Heart right ventricle (tissue), 16 donors: Measurements from ENCODE around the gene MPV17L2. TPM values are rescaled to one million over a fixed set of nuclear protein-coding genes. Genes with fewer than 3 reads are reported as not detected.

Experiments
- ATAC-seq, 8 donors: fragments of 200-7000 bp; cut with Tn5 transposase; one replicate each; pipeline ENCODE4 v1.9.1; 2020; ENCODE audit warnings: mild to moderate bottlenecking in 8 of 8, moderate library complexity in 8 of 8, moderate number of reproducible peaks in 1 of 8
- DNase-seq, 2 donors: peaks; one replicate each; pipeline ENCODE4 v3.0.0-alpha.2; 2020
- H3K27ac ChIP-seq, 10 donors: fragments of 200-600 bp; sonication (generic) in 2 of 10; one replicate each; pipeline versions ENCODE4 v1.5.0 to v1.8.0; 2020 to 2022; ENCODE audit warnings: mild to moderate bottlenecking in 3 of 10
- H3K27me3 ChIP-seq, 7 donors: fragments of 200-600 bp; one replicate each; pipeline ENCODE4 v1.8.0; 2021 to 2022; ENCODE audit warnings: mild to moderate bottlenecking in 2 of 7
- H3K36me3 ChIP-seq, 9 donors: fragments of 200-600 bp; sonication (generic) in 1 of 9; one replicate each; pipeline versions ENCODE4 v1.5.0 to v1.8.0; 2020 to 2022; ENCODE audit warnings: mild to moderate bottlenecking in 2 of 9
- H3K4me1 ChIP-seq, 9 donors: fragments of 200-600 bp; sonication (generic) in 1 of 9; one replicate each; pipeline versions ENCODE4 v1.5.0 to v1.8.0; 2020 to 2022; ENCODE audit warnings: mild to moderate bottlenecking in 4 of 9
- H3K4me3 ChIP-seq, 10 donors: fragments of 200-600 bp; sonication (generic) in 2 of 10; one replicate each; pipeline versions ENCODE4 v1.5.0 to v1.8.0; 2020 to 2022; ENCODE audit warnings: mild to moderate bottlenecking in 7 of 10, moderate library complexity in 2 of 10
- H3K9me3 ChIP-seq, 11 donors: fragments of 200-600 bp in 10 of 11; sonication (generic) in 2 of 11; one replicate each; pipeline versions ENCODE4 v1.5.0 to v1.8.0; 2013 to 2022; ENCODE audit warnings: mild to moderate bottlenecking in 2 of 11, control low read depth in 1 of 11, moderate library complexity in 1 of 11
- CTCF ChIP-seq, 9 donors: fragments of 200-600 bp; sonication (generic) in 2 of 9; IDR thresholded peaks; one replicate each; pipeline versions ENCODE4 v1.5.0 to v1.8.0; 2021 to 2022; ENCODE audit warnings: antibody characterized with exemption in 9 of 9, mild to moderate bottlenecking in 5 of 9, moderate library complexity in 1 of 9
- WGBS, 2 donors: extraction: QIAGEN DNeasy Blood & Tissue Kit; methylation state at CpG; one replicate each; pipeline ENCODE4 v1.1.7; 2013; ENCODE audit warnings: inconsistent platforms in 1 of 2; 5-methylcytosine and 5-hydroxymethylcytosine counted together
- intact Hi-C, 10 donors: fragments of 100-400 bp; cut with DNase I; formaldehyde crosslinking; loops; one replicate each; pipeline versions ENCODE4 v1.11.1 to v1.14.2; 2022
- polyA plus RNA-seq, 2 donors: library from polyadenylated mRNA; stranded (reverse); fragments of 200-250 nt; gene quantifications; one replicate each; pipeline ENCODE4 v1.2.3, GENCODE V29; 2013
- total RNA-seq, 10 donors: library from RNA; stranded (reverse); fragmentation: NEBNext Ultra II Directional in 3 of 10; extraction: Animal tissue kit (Norgen Biotek cat#: 25700) in 3 of 10; gene quantifications; one replicate each; pipeline versions ENCODE4 v1.2.1 to v1.2.4, GENCODE V29; 2021 to 2023
- donor health status: Arrhythmogenic right ventricular cardiomyopathy.
- donor health status: ischemic (EF 13 %, LVEDD 7.1; RV severe dilation, severe dysfunction).
- donor health status: healthy with polysubstance abuse.
- donor health status: DM: no; HTN: yes; CAD: no.
- donor health status: DM: no; HTN: no; CAD: no.
- donor health status: ischemic (EF 25% LVEDD 6.9; RV normal size, moderate dysfunction).
- donor health status: ischemic (EF 25% LVEDD 5.7; RV mildly dilated, moderate dysfunction).
- donor health status: healthy.
- donor health status: DM: yes; HTN: yes; CAD: no.
- donor health status: Ischemic cardiomyopathy.
- donor health status: ischemic (EF 35%, LVEDD 5.7; RV mildly dilated, moderate dysfunction).
- donor health status: nonischemic (EF 11% LVEDD 7.7; RV severe dilation, severe dysfunction).
- donor health status: DM: yes; HTN: yes; CAD: no.
- donor health status: PGD.
- donor health status: ischemic (EF 29% LVEDD 5.4; RV normal size, mild dysfunction).
- donor health status: nonischemic (EF 23%, LVEDD 6.1; RV moderate dilation, normal function).

The MPV17L2 gene
- total and polyA plus RNA-seq, 12 donors, result 10.6 to 61.9 (median 14.7) TPM

GRCh38 chr19:18145391-18145999 is 47.5 kb upstream of the MPV17L2 start:
- Histone ChIP-seq H3K4me3 (no peak overlapping the region), H3K4me1 (no peaks in the 10 kb centered on the region), H3K36me3 (peaks cover 0 to 90% (median 35%) of the 10 kb centered on the region in 9 donors), H3K27ac (no peak overlapping the region), H3K27me3 (no peaks in the 10 kb centered on the region), H3K9me3 (no peaks in the 10 kb centered on the region)
- 95 to 96% methylated on average over 19 of the region's 19 CpGs for WGBS, 2 donors
- ATAC-seq (no peak), DNase-seq (no peak)
- TF ChIP-seq CTCF (IDR thresholded peaks at IDR 0.05), result no peak
- intact Hi-C loops, result no loop called here

GRCh38 chr19:18147396-18147795 is 45.6 kb upstream of the MPV17L2 start:
- no peak for DNase-seq
- Histone ChIP-seq H3K9me3 (no peaks in the 10 kb centered on the region), H3K27me3 (no peaks in the 10 kb centered on the region), H3K4me1 (peaks cover 0 to 11% (median 7%) of the 10 kb centered on the region in 9 donors), H3K4me3 (no peak overlapping the region), H3K27ac (no peak overlapping the region), H3K36me3 (peaks cover 0 to 71% (median 24%) of the 10 kb centered on the region in 9 donors)
- ATAC-seq, result no peak
- TF ChIP-seq CTCF (IDR thresholded peaks at IDR 0.05), result no peak
- intact Hi-C loops, result no loop called here
- 92 to 93% methylated on average over 13 of the region's 13 CpGs for WGBS, 2 donors

- 88 to 90% methylated on average over 15 to 16 of the region's 16 CpGs for WGBS, 2 donors
Observed at GRCh38 chr19:18149596-18149975, 43.4 kb upstream of the MPV17L2 start.

More at GRCh38 chr19:18149596-18149975, 43.4 kb upstream of the MPV17L2 start:
- Histone ChIP-seq H3K27ac (no peak overlapping the region), H3K4me1 (peaks cover 6 to 24% (median 19%) of the 10 kb centered on the region in 9 donors), H3K4me3 (no peak overlapping the region), H3K36me3 (peaks cover 0 to 49% (median 14%) of the 10 kb centered on the region in 9 donors), H3K9me3 (no peaks in the 10 kb centered on the region), H3K27me3 (no peaks in the 10 kb centered on the region)
- no peak for TF ChIP-seq CTCF (IDR thresholded peaks at IDR 0.05)
- intact Hi-C loops, result no loop called here
- DNase-seq (no peak), ATAC-seq (no peak)
